H1 (cell line): ENCODE measurements around the gene EPDR1. TPM values are rescaled to one million over a fixed set of nuclear protein-coding genes. Genes with fewer than 3 reads are reported as not detected.

Experiments
- CTCF ChIA-PET: fragments of 300-600 bp; sonication (Branson Sonifier 250); formaldehyde crosslinking; loops from one replicate; lab custom pipeline; 2021; ENCODE audit not compliant: partially characterized antibody; lab: Charles Lee
- POLR2A ChIA-PET: fragments of 300-600 bp; sonication (Branson Sonifier 250); formaldehyde crosslinking; loops from one replicate; lab custom pipeline; 2021; ENCODE audit warnings: inconsistent platforms; ENCODE audit not compliant: partially characterized antibody; lab: Charles Lee
- DNase-seq, 2 experiments: peaks; one replicate each; pipeline versions ENCODE4 v3.0.0 to v3.0.0-alpha.2; 2010 to 2022; ENCODE audit warnings: low spot score in 2 of 2, low read depth in 1 of 2, mixed read lengths in 1 of 2
- FAIRE-seq: peaks from 2 replicates; lab custom pipeline; 2011; peaks lifted over from hg19 to GRCh38; lab: Jason Lieb, UNC
- H2AFZ ChIP-seq: 2 replicates; pipeline ENCODE4 v1.8.1; 2012; ENCODE audit warnings: low read length, inconsistent platforms
- H2AK5ac ChIP-seq: 2 replicates; pipeline ENCODE4 v1.6.1; 2013; ENCODE audit warnings: low read depth, low read length
- H2BK120ac ChIP-seq: replicated peaks from 2 replicates; pipeline ENCODE3; 2013; ENCODE audit warnings: low read depth, low read length, inconsistent platforms
- H2BK12ac ChIP-seq: 2 replicates; pipeline ENCODE4 v1.6.1; 2013; ENCODE audit warnings: low read depth, low read length
- H2BK15ac ChIP-seq: 2 replicates; pipeline ENCODE4 v1.6.1; 2013; ENCODE audit warnings: low read length
- H2BK20ac ChIP-seq: 2 replicates; pipeline ENCODE4 v1.6.1; 2013; ENCODE audit warnings: low read length
- H2BK5ac ChIP-seq: 2 replicates; pipeline ENCODE4 v1.6.1; 2013; ENCODE audit warnings: low read depth, low read length
- H3K14ac ChIP-seq: 2 replicates; pipeline ENCODE4 v1.6.1; 2013; ENCODE audit warnings: inconsistent platforms; ENCODE audit not compliant: insufficient read length
- H3K18ac ChIP-seq: 2 replicates; pipeline ENCODE4 v1.6.1; 2013; ENCODE audit warnings: low read length; ENCODE audit errors: extremely low read depth
- H3K23ac ChIP-seq: 2 replicates; pipeline ENCODE4 v1.6.1; 2013; ENCODE audit warnings: inconsistent platforms; ENCODE audit not compliant: insufficient read length
- H3K23me2 ChIP-seq: 2 replicates; pipeline ENCODE4 v1.6.1; 2013; ENCODE audit warnings: low read depth, low read length
- H3K27ac ChIP-seq: 2 replicates; pipeline ENCODE4 v1.6.1; 2011; ENCODE audit warnings: low read depth, low read length, inconsistent platforms
- H3K27me3 ChIP-seq, 4 experiments: replicated peaks in 1 of 4; 1 replicate in 1 of 4; 2 replicates in 3 of 4; pipeline versions ENCODE4 v1.6.1 to v1.8.1; 2011 to 2013; ENCODE audit warnings: low read length in 3 of 4, mild to moderate bottlenecking in 3 of 4, inconsistent platforms in 2 of 4, mixed read lengths in 2 of 4, moderate library complexity in 1 of 4; ENCODE audit not compliant: control insufficient read depth in 3 of 4, insufficient read depth in 3 of 4; ENCODE audit errors: extremely low read depth in 1 of 4
- H3K36me3 ChIP-seq, 4 experiments: 2 replicates each; pipeline versions ENCODE4 v1.6.1 to v1.8.1; 2011 to 2013; ENCODE audit warnings: mild to moderate bottlenecking in 4 of 4, low read length in 3 of 4, moderate library complexity in 2 of 4, control low read depth in 1 of 4, inconsistent platforms in 1 of 4; ENCODE audit not compliant: insufficient read depth in 4 of 4, control insufficient read depth in 2 of 4
- H3K4ac ChIP-seq: replicated peaks from 2 replicates; pipeline ENCODE3; 2013; ENCODE audit warnings: low read length, low read depth, mixed read lengths, inconsistent platforms; ENCODE audit not compliant: insufficient read length
- H3K4me1 ChIP-seq, 4 experiments: replicated peaks in 1 of 4; 1 replicate in 1 of 4; 2 replicates in 3 of 4; pipeline versions ENCODE4 v1.6.1 to v1.8.1; 2011 to 2013; ENCODE audit warnings: low read length in 3 of 4, inconsistent platforms in 2 of 4, mixed read lengths in 1 of 4; ENCODE audit not compliant: insufficient read depth in 4 of 4, control insufficient read depth in 3 of 4
- H3K4me2 ChIP-seq, 2 experiments: 2 replicates each; pipeline versions ENCODE4 v1.6.1 to v1.8.1; 2011 to 2013; ENCODE audit warnings: low read depth in 2 of 2, low read length in 2 of 2, control low read depth in 1 of 2, inconsistent platforms in 1 of 2, mild to moderate bottlenecking in 1 of 2; ENCODE audit not compliant: insufficient read depth in 1 of 2
- H3K4me3 ChIP-seq, 4 experiments: fragments of 200-600, 300-600 bp in 1 of 4; sonication (generic), shearing (Covaris generic), sonication (Bioruptor Twin) in 1 of 4; 2 replicates each; pipeline versions ENCODE4 v1.5.1 to v1.8.1; 2011 to 2016; ENCODE audit warnings: low read length in 4 of 4, low read depth in 3 of 4, control low read depth in 2 of 4, inconsistent platforms in 2 of 4, mild to moderate bottlenecking in 2 of 4, mixed read lengths in 1 of 4, moderate library complexity in 1 of 4; ENCODE audit not compliant: insufficient read depth in 2 of 4; ENCODE audit errors: extremely low read depth in 1 of 4
- H3K56ac ChIP-seq: replicated peaks from 2 replicates; pipeline ENCODE3; 2013; ENCODE audit warnings: low read depth, mild to moderate bottlenecking, mixed read lengths, low read length, inconsistent platforms; ENCODE audit not compliant: insufficient read length
- H3K79me1 ChIP-seq: 2 replicates; pipeline ENCODE4 v1.6.1; 2013; ENCODE audit warnings: low read depth, low read length, control low read depth
- H3K79me2 ChIP-seq, 2 experiments: 2 replicates each; pipeline versions ENCODE4 v1.6.1 to v1.8.1; 2012 to 2013; ENCODE audit warnings: low read length in 2 of 2, mild to moderate bottlenecking in 2 of 2, inconsistent platforms in 1 of 2; ENCODE audit not compliant: insufficient read depth in 2 of 2, control insufficient read depth in 1 of 2
- H3K9ac ChIP-seq, 4 experiments: replicated peaks in 1 of 4; 1 replicate in 1 of 4; 2 replicates in 3 of 4; pipeline versions ENCODE4 v1.6.1 to v1.8.1; 2011 to 2013; ENCODE audit warnings: low read depth in 3 of 4, low read length in 3 of 4, control low read depth in 2 of 4, mild to moderate bottlenecking in 2 of 4, moderate library complexity in 2 of 4, inconsistent platforms in 1 of 4; ENCODE audit errors: extremely low read depth in 1 of 4
- H3K9me3 ChIP-seq, 2 experiments: 2 replicates each; pipeline versions ENCODE4 v1.6.1 to v1.8.1; 2012 to 2013; ENCODE audit warnings: mild to moderate bottlenecking in 2 of 2, moderate library complexity in 2 of 2, control low read depth in 1 of 2, inconsistent platforms in 1 of 2, low read depth in 1 of 2, low read length in 1 of 2, mixed read lengths in 1 of 2; ENCODE audit not compliant: insufficient read depth in 2 of 2
- H4K20me1 ChIP-seq, 2 experiments: replicated peaks in 1 of 2; 2 replicates each; pipeline versions ENCODE3 to v1.8.1; 2011 to 2013; ENCODE audit warnings: inconsistent platforms in 2 of 2, low read length in 2 of 2, mild to moderate bottlenecking in 1 of 2; ENCODE audit not compliant: insufficient read depth in 2 of 2, control insufficient read depth in 1 of 2
- H4K5ac ChIP-seq: 2 replicates; pipeline ENCODE4 v1.6.1; 2013; ENCODE audit warnings: low read length, low read depth, mixed read lengths, inconsistent platforms; ENCODE audit not compliant: insufficient read length
- H4K8ac ChIP-seq: 2 replicates; pipeline ENCODE4 v1.8.0; 2013; ENCODE audit warnings: mild to moderate bottlenecking, moderate library complexity, low read length, inconsistent platforms; ENCODE audit not compliant: insufficient read depth; ENCODE audit errors: extremely low read depth
- H4K91ac ChIP-seq: replicated peaks from 2 replicates; pipeline ENCODE3; 2013; ENCODE audit warnings: low read length, mixed read lengths, inconsistent platforms; ENCODE audit not compliant: insufficient read length
- CBX5 ChIP-seq: fragments of 300-800, 300-1000 bp; sonication (generic); IDR thresholded peaks from 2 replicates; pipeline ENCODE4 v1.7.1; 2016; ENCODE audit warnings: antibody characterized with exemption, low read length, low read depth
- HDAC6 ChIP-seq: IDR thresholded peaks from one replicate; pipeline ENCODE4 v1.7.1; 2012; ENCODE audit warnings: low read depth, mild to moderate bottlenecking, inconsistent platforms, low read length, moderate library complexity
- JUND ChIP-seq: IDR thresholded peaks from 2 replicates; pipeline ENCODE4 v1.6.1; 2011; ENCODE audit warnings: mild to moderate bottlenecking, improper control_type of control experiment, low read length
- KDM4A ChIP-seq: IDR thresholded peaks from one replicate; pipeline ENCODE4 v1.7.1; 2012; ENCODE audit warnings: low read depth, mild to moderate bottlenecking, moderate library complexity, low read length, inconsistent platforms; ENCODE audit not compliant: severe bottlenecking
- PHF8 ChIP-seq: fragments of 200-600 bp; sonication (generic); conservative IDR thresholded peaks from 2 replicates; pipeline ENCODE4 v1.7.1; 2012; ENCODE audit warnings: low read depth, mild to moderate bottlenecking, inconsistent platforms, low read length, moderate library complexity
- POLR2A ChIP-seq, 2 experiments: IDR thresholded peaks; 1 replicate in 1 of 2; 2 replicates in 1 of 2; pipeline ENCODE4 v1.6.1; 2011; ENCODE audit warnings: low read depth in 2 of 2, low read length in 2 of 2, mild to moderate bottlenecking in 2 of 2; ENCODE audit errors: control extremely low read depth in 1 of 2
- SIX5 ChIP-seq: IDR thresholded peaks from 2 replicates; pipeline ENCODE4 v1.6.1; 2011; ENCODE audit warnings: mild to moderate bottlenecking, low read depth, low read length
- SRF ChIP-seq: IDR thresholded peaks from 2 replicates; pipeline ENCODE4 v1.6.1; 2011; ENCODE audit warnings: mild to moderate bottlenecking, low read depth, low read length, moderate library complexity
- TAF1 ChIP-seq: IDR thresholded peaks from 2 replicates; pipeline ENCODE4 v1.6.1; 2011; ENCODE audit warnings: mild to moderate bottlenecking, low read depth, low read length
- TCF12 ChIP-seq: IDR thresholded peaks from 2 replicates; pipeline ENCODE4 v1.6.1; 2011; ENCODE audit warnings: low read depth, mild to moderate bottlenecking, low read length
- WGBS, 2 experiments: shearing (Covaris generic) in 1 of 2; methylation state at CpG; one replicate each; pipeline versions ENCODE4 v1.1.6 to v1.1.7; 2013 to 2015; ENCODE audit warnings: low lambda C conversion rate in 2 of 2, mixed read lengths in 2 of 2, inconsistent platforms in 1 of 2, low coverage in 1 of 2, missing lambda C conversion rate in 1 of 2; ENCODE audit not compliant: insufficient replicate concordance in 2 of 2, insufficient coverage in 1 of 2, insufficient read length in 1 of 2; ENCODE audit errors: extremely low coverage in 1 of 2, missing lambda C conversion rate in 1 of 2; 5-methylcytosine and 5-hydroxymethylcytosine counted together
- polyA plus RNA-seq, 7 experiments: library from polyadenylated mRNA; depleted of rRNA in 3 of 7; stranded (reverse) in 5 of 7; unstranded in 2 of 7; fragments of >200 nt in 5 of 7; fragments of 200-250 nt in 2 of 7; gene quantifications; 1 replicate in 5 of 7; 2 replicates in 1 of 7; 4 replicates in 1 of 7; pipeline versions ENCODE4 v1.2.1 to v1.2.3, GENCODE V29; 2011 to 2013; ENCODE audit warnings: missing spikeins in 2 of 7, mixed read lengths in 2 of 7
- total RNA-seq: library from RNA; stranded (reverse); fragmentation: NEBNext Ultra II Directional; extraction: Animal tissue kit (Norgen Biotek cat#: 25700); gene quantifications from 2 replicates; pipeline ENCODE4 v1.2.1, GENCODE V29; 2021
- TF ChIP-seq, protein P1 (sequence below): IDR thresholded peaks from 2 replicates; pipeline ENCODE4 v1.6.1; 2012; ENCODE audit warnings: inconsistent platforms
- TF ChIP-seq, protein P2 (sequence below), 3 experiments: IDR thresholded peaks; 1 replicate in 2 of 3; 2 replicates in 1 of 3; pipeline versions ENCODE4 v1.5.1 to v1.6.1; 2011; ENCODE audit warnings: low read length in 3 of 3, mild to moderate bottlenecking in 3 of 3, inconsistent platforms in 2 of 3, low read depth in 1 of 3, moderate library complexity in 1 of 3; ENCODE audit not compliant: insufficient read depth in 1 of 3; ENCODE audit errors: control extremely low read depth in 1 of 3

Gene EPDR1
- total and polyA plus RNA-seq, 2 of the 8 experiments (the other 6 are each of a cell fraction or from before 2014, with no cell fraction given): 6.4 to 8.2 TPM

DNA sequence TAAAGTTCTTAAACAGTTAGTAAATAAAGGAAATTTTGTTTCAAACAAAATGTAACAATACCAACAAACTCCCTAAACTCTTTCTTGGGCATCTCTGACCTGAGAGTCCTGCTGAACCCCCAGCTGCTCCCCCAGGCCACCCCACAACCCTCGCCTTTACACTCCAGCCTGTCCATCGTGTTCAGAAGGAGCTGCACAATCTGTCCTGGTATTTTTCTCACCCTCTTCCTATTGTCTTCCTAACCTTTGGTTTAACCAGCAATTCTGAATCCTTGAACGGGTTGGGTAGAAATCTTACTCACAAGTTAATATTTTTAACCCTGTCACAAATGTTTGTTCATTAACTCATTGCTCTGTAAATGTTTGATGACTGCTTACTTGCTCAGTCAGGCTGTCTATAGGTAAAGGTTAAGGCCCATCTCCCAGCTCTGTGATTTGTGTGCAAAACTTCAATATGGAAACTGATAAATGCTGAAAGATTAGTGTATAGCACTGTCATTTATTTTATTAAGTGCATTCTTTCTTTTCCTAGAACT lies 20.7 kb upstream of the EPDR1 start:
- Histone ChIP-seq H3K56ac (no peak overlapping the region), H3K18ac (no peak overlapping the region), H3K4me3 (no peak overlapping the region), H3K36me3 (no peaks in the 10 kb centered on the region), H2AFZ (no peak overlapping the region), H3K23me2 (no peaks in the 10 kb centered on the region), H4K91ac (no peak overlapping the region), H3K27ac (no peak overlapping the region), H3K9me3 (no peaks in the 10 kb centered on the region), H4K5ac (no peak overlapping the region), H2BK12ac (no peak overlapping the region), H2BK120ac (no peak overlapping the region), H2BK15ac (no peak overlapping the region), H2BK5ac (no peak overlapping the region), H3K4me1 (no peaks in the 10 kb centered on the region), H2BK20ac (no peak overlapping the region), H3K4ac (no peak overlapping the region), H3K4me2 (no peak overlapping the region), H4K20me1 (no peaks in the 10 kb centered on the region), H3K27me3 (no peaks in the 10 kb centered on the region), H3K9ac (no peak overlapping the region), H3K14ac (no peak overlapping the region), H2AK5ac (no peak overlapping the region), H3K79me2 (no peaks in the 10 kb centered on the region), H3K79me1 (no peaks in the 10 kb centered on the region), H3K23ac (no peak overlapping the region), H4K8ac (no peak overlapping the region)
- DNase-seq: no peak
- TF ChIP-seq TCF12 (no peak), CBX5 (no peak), PHF8 (no peak), SRF (no peak), POLR2A (IDR thresholded peaks at IDR 0.05; ENCODE audit: control extremely low read depth in 1 of 2, low read depth in 2 of 2, low read length in 2 of 2) (no peak), JUND (no peak), TAF1 (no peak), SIX5 (no peak), KDM4A (no peak), HDAC6 (no peak)
- TF ChIP-seq, protein P1, sequence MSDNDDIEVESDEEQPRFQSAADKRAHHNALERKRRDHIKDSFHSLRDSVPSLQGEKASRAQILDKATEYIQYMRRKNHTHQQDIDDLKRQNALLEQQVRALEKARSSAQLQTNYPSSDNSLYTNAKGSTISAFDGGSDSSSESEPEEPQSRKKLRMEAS: no peak
- TF ChIP-seq, protein P2, sequence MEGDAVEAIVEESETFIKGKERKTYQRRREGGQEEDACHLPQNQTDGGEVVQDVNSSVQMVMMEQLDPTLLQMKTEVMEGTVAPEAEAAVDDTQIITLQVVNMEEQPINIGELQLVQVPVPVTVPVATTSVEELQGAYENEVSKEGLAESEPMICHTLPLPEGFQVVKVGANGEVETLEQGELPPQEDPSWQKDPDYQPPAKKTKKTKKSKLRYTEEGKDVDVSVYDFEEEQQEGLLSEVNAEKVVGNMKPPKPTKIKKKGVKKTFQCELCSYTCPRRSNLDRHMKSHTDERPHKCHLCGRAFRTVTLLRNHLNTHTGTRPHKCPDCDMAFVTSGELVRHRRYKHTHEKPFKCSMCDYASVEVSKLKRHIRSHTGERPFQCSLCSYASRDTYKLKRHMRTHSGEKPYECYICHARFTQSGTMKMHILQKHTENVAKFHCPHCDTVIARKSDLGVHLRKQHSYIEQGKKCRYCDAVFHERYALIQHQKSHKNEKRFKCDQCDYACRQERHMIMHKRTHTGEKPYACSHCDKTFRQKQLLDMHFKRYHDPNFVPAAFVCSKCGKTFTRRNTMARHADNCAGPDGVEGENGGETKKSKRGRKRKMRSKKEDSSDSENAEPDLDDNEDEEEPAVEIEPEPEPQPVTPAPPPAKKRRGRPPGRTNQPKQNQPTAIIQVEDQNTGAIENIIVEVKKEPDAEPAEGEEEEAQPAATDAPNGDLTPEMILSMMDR (IDR thresholded peaks at IDR 0.05; ENCODE audit: control extremely low read depth in 1 of 3, insufficient read depth in 1 of 3, low read depth in 1 of 3, low read length in 3 of 3): no peak
- 77% methylated on average over 3 of the region's 3 CpGs; no CpG with 5 or more reads in 1 of the 2 experiments for WGBS, 2 experiments
- ChIA-PET CTCF (interaction anchor here (0.6 to 4.4 kb wide), 6 partner anchors 17 to 718 kb away, joined by 3 to 34 read pairs (median 3); partner anchors contain the start of gene SFRP4), POLR2A (no interaction called here)
- FAIRE-seq: no peak
